Nephron progenitor cell (in vitro differentiated cells): ENCODE measurements around the gene SFI1.
A peak's percentile ranks its signal among the peaks of the same experiment; 100 is the strongest.

Experiments used
- DNase-seq: peaks from one replicate; pipeline ENCODE4 v3.0.0; 2021
- H3K27ac Mint-ChIP-seq: 2 replicates; pipeline ENCODE4 v1.8.0; 2021; ENCODE audit warnings: mild to moderate bottlenecking, moderate library complexity, mixed read lengths
- H3K27me3 Mint-ChIP-seq: 2 replicates; pipeline ENCODE4 v1.8.0; 2021; ENCODE audit warnings: mild to moderate bottlenecking, low read depth, mixed read lengths; ENCODE audit not compliant: poor library complexity
- H3K36me3 Mint-ChIP-seq: 2 replicates; pipeline ENCODE4 v1.8.0; 2021; ENCODE audit warnings: low read depth, mixed read lengths
- H3K4me1 Mint-ChIP-seq: 2 replicates; pipeline ENCODE4 v1.8.0; 2021; ENCODE audit warnings: mixed read lengths
- H3K4me3 Mint-ChIP-seq: 2 replicates; pipeline ENCODE4 v1.8.0; 2021; ENCODE audit warnings: mild to moderate bottlenecking, moderate library complexity, mixed read lengths
- H3K9me3 Mint-ChIP-seq: 2 replicates; pipeline ENCODE4 v1.8.0; 2021; ENCODE audit warnings: mild to moderate bottlenecking, moderate library complexity, mixed read lengths
- CTCF ChIP-seq: fragments of 200-600 bp; sonication (generic); IDR thresholded peaks from 2 replicates; pipeline ENCODE4 v1.5.0; 2021; ENCODE audit warnings: antibody characterized with exemption

Gene SFI1

GRCh38 chr22:31496007-31496734 is at the start of gene SFI1:
Gene SFI1 (plus strand): TSS chr22:31496536. CDS start chr22:31508285, 11,749 bp downstream.
- Mint-ChIP-seq H3K4me1 (peaks cover 26% of the 10 kb centered on the region), H3K27me3 (peaks cover 4% of the 10 kb centered on the region), H3K4me3 (peak within 1 kb of the TSS; percentile 88), H3K9me3 (peaks cover 29% of the 10 kb centered on the region), H3K27ac (no peak within 1 kb of the TSS), H3K36me3 (peaks cover 28% of the 10 kb centered on the region)
- no peak for TF ChIP-seq CTCF
- DNase-seq = peak; percentile 93

- Mint-ChIP-seq H3K27me3 (no peaks in the 10 kb centered on the region), H3K36me3 (peaks cover 66% of the 10 kb centered on the region), H3K9me3 (no peaks in the 10 kb centered on the region), H3K4me3 (no peak overlapping the region), H3K4me1 (no peaks in the 10 kb centered on the region), H3K27ac (no peak overlapping the region)
- no peak for DNase-seq
- no peak for TF ChIP-seq CTCF
These were observed 49.6 kb upstream of the SFI1 start for GRCh38 chr22:31446767-31447166.

- no peak overlapping the region for H3K27ac Mint-ChIP-seq
- no peaks in the 10 kb centered on the region for H3K27me3 Mint-ChIP-seq
- no peaks in the 10 kb centered on the region for H3K9me3 Mint-ChIP-seq
- no peak for TF ChIP-seq CTCF
- no peak for DNase-seq
- H3K4me1 Mint-ChIP-seq = no peaks in the 10 kb centered on the region
- H3K36me3 Mint-ChIP-seq = peaks cover 61% of the 10 kb centered on the region
- no peak overlapping the region for H3K4me3 Mint-ChIP-seq
These were observed 49.0 kb upstream of the SFI1 start for GRCh38 chr22:31447337-31447736.

GRCh38 chr22:31448382-31448781 is 48.0 kb upstream of the SFI1 start:
- peaks cover 50% of the 10 kb centered on the region for H3K36me3 Mint-ChIP-seq
- H3K4me1 Mint-ChIP-seq = no peaks in the 10 kb centered on the region
- TF ChIP-seq CTCF = no peak
- peak overlapping the region; percentile 74 for H3K27ac Mint-ChIP-seq
- H3K9me3 Mint-ChIP-seq = no peaks in the 10 kb centered on the region
- DNase-seq = no peak
- H3K27me3 Mint-ChIP-seq = no peaks in the 10 kb centered on the region
- H3K4me3 Mint-ChIP-seq = no peak overlapping the region

GRCh38 chr22:31449506-31449905 is 46.8 kb upstream of the SFI1 start:
- no peak for TF ChIP-seq CTCF
- H3K27me3 Mint-ChIP-seq = no peaks in the 10 kb centered on the region
- no peak overlapping the region for H3K4me3 Mint-ChIP-seq
- H3K9me3 Mint-ChIP-seq = no peaks in the 10 kb centered on the region
- H3K4me1 Mint-ChIP-seq = no peaks in the 10 kb centered on the region
- peaks cover 48% of the 10 kb centered on the region for H3K36me3 Mint-ChIP-seq
- H3K27ac Mint-ChIP-seq = no peak overlapping the region
- DNase-seq = no peak
